NCI-H345 treated with DMSO at 0.1 percent for 48 hours (cell line): Measurements from ENCODE around the gene RASL11B.

ENCODE experiments used
- DNase-seq: peaks from one replicate; lab custom pipeline; 2025; ENCODE audit not compliant: unreplicated experiment; lab: John Stamatoyannopoulos, UW

RASL11B gene

DNA sequence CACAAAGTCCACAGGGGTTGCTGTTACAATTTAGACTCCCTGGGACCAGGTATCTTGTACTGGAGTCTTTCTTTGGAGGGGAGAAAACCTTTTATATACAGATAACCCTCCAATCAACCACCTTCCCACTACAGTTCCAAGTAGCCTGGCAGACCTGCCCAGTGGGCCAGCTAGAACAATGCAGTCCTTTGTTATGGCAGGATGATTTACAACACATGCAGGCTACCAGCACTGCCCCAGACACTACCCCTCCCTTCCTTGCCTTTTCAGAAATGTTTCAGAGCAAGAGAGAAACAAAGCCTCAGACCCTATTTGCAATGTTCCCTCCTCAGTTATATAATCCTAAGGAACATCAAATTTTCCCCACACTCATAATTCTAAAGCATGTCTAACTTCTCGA is 11.1 kb downstream of the RASL11B start:
- no peak for DNase-seq

DNA sequence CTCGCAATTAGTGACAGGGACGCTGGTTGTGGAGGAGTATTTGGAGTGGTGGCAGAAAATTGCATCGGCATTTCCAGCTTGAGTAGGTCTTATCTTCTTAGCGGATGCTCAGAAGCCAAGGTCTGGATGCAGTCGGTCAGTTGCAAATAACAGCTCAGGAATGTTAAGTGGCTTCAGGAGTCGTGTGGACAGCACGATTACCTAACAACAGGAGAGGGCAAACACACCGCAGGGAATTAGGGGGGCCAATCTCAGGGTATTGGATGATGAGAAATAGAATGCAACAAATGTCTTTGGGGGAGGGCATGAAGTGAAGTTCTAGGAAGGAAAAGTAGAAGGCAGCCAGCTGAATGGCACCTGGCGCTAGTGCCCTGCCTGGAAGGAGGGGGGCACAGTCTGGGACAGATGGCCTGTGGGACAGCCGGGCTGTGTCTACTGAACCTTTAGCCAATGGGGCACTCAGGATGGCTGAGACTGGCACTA is 11.8 kb downstream of the RASL11B start:
- no peak for DNase-seq

DNA sequence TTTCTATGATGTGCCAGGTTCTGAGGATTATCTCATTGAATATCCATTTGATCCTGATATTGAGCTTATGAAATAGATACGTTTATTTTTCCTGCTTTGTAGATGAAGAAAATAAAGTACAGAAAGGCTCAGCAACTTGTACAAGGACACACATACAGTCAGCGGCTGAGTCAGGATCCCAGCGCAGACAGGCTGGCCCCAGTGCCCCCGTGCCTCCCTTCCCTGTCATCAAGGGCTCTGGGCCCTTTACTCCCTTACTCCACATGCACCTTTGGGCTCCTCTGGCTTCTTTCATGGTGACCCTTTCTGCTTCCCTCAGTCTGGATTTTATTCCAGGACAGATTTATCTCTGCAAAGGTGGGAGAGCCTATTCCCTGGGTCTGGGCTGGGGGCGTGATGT is 12.8 kb downstream of the RASL11B start:
- DNase-seq: no peak

DNA sequence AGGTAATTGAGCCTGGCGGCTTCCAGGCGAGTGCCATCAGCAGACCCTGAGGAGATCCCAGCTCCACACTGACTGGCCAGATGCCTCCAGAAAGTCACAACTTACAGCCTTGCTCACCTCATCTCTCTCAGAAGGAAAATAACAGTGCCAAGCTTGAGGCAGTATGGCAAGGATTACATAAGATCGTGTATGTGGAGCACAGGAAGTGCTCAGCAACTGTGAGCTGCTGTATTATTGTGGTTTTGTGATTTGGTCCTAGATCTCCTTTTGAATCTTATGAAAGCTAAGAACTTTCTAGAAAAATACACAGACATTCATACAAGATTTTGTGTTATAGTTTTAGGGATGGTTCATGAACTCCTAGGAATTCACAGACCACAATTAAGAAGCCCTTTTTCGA is 14.0 kb downstream of the RASL11B start:
- DNase-seq: no peak

DNA sequence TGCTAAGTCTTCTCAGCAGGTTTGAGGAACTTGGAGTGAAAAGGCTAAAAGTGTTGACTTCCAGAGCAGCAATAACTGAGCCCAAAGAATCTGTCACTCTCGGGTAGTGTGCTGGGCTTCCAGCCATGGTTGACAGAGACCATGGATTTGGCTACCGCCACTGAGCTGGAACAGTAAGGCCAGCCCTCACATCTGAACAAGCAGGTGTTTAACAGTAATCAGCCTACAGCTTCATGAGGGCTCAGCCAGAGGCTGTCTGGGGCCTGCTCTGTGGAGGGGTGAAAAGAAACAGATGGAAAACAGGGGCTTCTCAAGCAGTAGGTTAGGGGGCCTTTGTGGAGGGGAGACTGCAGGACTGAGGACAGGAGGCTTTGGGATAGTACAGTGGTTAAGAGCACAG is 14.9 kb downstream of the RASL11B start:
- no peak for DNase-seq

DNA sequence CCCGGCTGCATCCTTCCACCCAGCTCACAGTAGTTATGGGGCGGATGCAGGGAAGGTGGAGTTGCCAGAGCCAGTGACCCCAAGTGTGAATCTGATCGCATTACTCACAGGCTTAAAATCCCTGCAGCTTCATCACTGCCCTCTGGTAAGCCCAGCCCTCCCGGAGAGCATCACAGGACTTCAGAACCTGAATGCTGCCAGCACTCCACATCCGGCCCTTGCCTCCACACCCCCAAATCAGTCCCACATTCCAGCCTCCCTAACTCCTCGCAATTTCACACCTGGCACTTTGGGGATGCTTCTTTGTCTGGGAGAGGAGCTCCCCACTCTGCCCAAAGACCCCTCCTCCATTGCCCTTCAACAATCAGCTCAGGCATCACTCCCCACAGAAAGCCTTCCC is 15.6 kb downstream of the RASL11B start:
- DNase-seq: no peak

DNA sequence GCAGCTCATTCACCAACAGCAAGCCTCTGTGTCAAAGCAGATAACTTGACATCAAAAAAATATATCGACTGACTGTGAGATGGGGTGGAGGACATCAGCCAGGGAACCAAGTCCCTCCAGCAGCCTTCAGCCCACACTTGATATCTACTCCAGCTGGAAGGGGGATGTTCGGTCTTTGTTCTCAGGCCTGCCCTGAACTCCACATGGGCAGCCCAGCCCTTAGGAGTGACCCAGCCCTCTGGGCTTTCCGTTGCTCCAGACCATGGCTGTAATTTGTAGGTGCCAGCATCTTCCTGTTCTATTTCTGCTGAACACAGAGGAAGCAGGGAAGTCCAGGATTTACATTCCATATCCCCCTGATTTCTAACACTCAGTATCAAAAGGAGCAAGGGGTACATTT is 17.4 kb downstream of the RASL11B start:
- DNase-seq: no peak

DNA sequence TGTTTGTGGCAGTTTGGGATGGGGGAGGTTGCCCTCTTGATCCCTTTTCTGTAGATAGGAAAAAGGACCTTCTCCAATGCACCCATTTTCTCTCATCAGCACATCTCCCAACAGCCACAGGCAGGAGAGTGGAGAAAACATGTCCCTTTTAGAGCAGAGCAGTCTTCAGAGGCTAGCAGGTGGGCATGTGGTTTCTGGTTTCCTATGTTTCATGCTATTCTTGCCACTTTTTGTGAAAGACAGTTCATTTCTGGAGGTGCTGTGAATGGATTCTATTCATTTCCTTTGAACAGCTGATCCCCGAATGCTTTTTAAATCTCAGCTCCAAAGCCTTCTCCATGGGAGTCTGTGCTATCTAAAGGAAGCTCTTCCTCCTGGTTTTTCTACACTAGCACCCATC is 18.9 kb downstream of the RASL11B start:
- no peak for DNase-seq

DNA sequence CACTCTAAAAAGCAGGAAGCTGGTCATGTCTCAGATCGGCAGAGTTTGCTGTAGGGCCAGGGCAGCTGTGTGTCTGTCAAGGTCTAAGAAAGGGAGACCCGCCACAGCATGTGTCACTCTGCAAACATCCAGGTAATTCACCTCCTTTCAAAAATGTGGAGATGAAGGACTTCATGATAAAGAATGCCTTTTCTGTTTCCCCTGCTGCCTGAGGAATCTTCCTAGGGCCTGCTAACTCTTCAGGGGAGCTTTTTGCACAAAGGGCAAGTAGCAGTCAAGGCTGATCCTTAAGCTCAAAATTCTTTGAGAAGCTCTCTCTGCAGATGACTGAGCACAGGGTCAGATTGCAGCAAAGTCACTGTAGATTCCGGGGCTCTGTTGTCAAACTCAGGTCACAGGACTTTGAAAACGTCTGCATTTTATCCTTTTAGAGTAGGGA is 21.1 kb downstream of the RASL11B start:
- DNase-seq: no peak

DNA sequence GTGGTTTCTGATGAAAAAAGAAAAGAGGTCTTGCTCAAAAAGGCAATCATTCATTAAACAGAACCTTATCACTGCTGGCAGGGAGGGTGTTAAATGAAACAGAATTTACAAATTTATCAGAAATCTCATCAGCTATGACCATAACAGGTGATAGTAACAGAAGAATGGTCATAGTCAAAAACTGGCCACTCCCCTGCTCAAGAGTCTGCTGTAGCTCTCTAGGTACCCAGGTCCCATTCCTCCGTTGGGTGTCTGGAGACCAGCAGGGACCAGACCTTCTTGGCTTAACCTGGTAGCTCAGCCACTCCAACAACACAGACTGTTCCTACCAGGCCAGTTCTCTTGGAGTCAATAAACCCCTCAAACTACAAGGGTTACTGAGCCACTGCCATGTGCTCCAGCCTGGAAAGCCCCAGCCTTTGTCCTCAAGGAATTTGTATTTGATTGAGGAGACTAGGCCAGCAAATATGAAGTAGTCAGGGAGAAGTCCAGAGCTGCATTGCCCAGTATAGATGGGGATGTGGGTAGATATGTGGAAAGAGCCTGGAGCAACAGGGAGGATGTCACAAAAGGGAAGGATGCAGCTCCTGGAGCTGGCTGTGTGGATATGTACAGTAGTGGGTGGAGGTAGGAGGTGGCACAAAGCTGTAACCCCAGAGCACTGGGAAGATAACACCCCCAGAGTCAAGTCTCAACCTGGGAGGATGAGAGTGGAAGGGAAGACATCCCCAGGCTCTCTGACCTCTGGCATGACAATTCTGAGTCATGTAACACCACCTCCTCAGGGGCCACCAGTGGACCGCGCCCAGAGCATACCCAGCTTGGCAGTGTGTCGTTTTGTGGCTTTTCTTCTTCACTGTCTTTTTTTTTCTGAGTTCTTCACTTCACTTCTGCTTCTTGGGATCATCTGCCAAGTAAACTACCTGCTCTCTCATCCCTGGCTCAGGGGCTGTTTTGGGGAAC is 21.9 kb downstream of the RASL11B start:
- no peak for DNase-seq

DNA sequence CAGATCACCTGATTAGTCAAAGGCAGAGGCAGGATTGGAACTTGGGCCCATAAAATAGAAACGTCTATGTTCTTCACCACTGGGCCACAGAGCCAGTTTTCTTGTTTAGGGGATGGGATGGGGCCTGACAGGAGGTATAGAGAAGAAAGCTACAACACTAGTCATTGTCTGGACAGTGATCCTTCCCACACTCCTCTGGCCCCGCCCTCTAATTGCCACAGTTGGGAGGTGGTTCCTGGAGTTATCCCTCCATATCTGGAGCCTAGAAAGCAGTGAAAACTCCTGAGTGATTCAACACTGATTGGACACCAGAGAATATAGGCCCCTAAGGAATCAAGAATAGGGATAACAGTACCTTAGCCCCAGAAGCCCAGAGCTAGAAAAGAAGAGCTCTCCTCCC is 22.9 kb downstream of the RASL11B start:
- DNase-seq: no peak

DNA sequence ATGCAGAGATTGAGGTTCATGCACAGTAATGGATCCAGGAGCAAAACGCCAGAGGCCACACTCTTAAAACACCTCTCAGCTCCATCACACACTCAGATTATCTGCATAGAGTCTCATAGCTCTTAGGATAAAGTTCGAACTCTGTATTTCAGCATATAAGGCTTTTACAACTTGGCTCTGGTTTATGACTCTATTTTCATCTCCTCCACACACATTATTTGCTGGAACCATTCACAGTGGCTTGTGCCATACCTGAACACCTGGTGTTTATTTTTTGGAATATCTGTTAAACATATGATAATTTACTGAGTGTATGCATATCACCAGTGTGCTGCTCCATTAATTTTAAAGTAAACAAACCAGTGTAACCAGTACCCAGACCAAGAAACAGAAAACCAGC is 27.2 kb downstream of the RASL11B start:
- no peak for DNase-seq

DNA sequence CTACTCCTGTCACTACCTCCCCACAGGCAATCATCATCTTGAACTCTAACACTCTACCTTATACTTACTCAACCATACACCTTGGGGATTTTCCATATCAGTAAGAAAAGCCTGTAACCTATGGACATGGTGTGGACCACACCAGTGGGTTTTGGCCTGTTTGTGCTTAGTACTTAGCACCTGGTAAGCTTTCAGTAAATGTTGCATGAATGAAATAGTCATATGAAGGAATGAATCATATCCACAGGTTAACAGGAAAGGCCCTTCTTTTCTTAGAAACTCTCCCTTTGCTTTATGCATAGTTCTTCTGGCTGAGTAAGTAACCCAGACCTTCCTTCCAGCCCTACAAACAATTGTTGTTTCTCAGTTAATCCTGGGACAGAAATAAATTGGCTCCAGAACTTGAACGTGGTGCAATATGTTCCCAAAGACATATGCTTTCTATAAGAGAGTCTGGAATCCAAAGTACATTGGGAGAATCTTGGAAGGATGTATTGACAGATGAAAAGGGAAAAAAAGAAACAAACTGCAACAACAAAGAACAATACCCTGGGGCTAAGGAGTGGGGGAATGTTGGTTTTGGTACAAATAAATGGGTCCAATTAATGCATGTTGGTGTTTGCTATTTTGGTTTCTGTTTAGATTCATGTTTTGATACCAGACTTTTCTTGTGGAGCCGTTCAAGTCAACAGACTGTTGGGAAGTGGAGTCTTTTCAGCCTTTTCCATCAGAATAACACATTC is 27.8 kb downstream of the RASL11B start:
- DNase-seq: no peak

DNA sequence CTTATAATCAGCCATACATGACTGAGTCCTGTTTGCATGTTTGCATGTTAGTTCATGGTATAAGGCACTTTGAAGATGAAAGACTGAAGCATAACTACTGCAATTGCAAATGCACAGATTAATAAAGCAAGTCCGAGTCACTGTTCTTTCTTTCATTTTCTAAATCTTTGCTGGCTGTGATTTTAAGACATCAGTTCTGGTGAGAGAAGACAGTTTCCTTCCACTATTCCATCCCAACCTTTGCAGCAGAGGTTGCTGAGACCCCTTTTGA is 28.3 kb downstream of the RASL11B start:
- DNase-seq: no peak

DNA sequence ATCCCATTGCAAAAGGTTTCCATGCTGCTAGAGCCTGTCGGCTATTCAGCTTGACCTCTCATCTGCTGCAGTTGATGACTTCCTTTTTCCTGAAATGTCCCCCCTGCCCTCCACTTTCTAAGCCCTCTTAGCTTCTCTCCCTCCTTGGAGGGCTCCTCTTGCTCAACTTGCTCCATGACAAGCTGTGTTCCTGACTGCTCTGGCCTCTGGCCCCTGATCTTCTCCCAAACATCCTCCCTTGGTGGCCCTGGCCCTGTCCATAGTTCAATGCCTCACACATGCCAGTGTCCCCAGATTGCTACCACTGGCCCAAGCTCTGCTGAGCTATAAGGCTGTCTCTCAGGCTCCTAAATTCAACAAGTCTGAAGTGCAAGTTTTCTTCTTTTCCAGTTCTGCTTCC is 29.6 kb downstream of the RASL11B start:
- DNase-seq: no peak

DNA sequence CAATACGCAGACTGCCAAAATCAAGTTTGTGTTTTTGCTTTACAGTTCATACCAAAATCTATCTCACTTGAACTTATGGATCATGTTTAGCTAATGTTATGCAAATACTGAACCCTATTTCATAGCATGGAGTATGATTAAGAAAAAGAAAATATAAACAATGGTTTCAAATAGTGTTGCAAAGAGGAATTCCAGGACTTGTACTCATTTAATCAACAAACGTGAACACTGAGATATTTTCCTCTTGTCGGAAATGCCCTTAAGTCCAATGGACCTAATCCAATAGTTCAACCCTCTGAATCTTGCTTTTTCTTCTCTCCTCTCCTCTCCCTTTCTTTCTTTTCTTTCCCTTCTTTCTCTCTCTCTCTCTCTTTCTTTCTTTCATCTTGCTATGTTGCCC is 30.8 kb downstream of the RASL11B start:
- DNase-seq: no peak

DNA sequence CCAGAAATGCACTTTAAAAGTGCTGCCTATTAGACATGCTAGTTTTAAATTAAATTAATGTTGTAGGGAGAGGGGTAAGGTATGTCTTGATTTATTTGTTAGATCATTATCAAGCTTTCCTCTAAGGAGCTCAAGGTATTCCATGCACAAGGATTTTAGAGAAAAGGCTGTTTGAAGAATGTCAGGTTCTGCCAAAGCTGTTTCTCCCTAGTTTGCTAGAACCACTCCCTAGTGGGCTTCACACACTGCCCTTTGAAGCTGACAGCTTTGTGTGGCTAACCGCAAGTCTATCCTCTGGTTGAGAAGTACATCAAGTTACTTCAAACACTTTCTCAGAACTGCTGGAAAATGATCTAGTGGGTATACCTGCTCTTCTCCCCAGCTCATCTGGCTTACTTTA is 32.3 kb downstream of the RASL11B start:
- no peak for DNase-seq

DNA sequence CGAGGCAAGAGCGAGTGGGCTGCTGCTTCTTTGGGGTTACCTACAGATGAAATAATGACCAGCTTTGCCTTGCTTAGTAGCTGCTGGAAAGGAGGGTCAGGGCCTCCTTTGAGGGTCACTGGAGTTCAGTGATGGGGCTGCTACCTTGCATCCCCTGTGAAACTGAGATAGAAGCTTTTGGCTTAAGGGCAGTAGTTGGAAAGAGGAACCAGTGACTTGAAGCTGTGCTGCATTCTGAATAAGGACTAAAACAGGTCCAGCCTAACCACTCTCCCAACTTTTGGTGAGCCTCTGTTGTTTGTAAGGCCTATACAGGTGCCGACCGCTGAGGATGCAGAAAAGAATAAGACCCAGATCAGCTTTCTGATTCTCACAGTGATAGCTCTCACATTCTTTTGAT is 41.2 kb downstream of the RASL11B start:
- no peak for DNase-seq

DNA sequence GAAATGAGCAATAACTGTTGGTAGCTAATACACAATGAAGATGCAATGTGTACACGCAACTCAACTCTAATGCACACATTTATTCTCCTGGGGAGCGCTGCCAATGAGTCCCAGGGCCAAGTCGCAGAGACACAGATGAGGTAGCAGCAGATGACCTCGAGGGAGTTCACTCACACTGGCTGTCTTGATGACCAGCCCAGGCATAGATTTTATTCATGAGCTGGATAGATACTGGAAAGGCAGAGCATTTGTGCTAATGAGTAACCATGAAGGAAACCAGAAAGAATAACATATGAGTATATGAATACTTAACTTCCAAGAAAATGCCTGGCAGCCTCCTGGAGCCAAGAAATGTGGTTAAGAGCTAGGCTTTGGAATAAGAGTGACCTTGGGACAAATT is 42.3 kb downstream of the RASL11B start:
- DNase-seq: no peak

DNA sequence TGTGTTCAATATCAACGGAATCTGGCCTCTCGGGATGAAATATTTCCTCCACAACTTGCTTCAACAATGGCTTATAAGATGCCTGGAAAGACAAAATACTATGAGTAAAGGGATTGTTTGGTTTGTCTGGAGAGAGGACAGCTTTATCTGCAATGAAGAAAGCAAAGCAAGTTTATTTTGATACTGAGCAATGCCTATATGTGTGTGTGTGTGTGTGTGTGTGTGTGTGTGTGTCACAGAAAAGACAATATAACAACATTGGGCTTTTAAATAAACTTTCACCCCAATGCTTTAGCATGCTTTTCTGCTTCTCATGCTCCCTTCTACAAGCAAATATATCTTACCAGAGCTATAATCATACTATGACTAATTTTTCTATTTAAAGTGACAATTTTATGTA is 45.4 kb downstream of the RASL11B start:
- DNase-seq: no peak

DNA sequence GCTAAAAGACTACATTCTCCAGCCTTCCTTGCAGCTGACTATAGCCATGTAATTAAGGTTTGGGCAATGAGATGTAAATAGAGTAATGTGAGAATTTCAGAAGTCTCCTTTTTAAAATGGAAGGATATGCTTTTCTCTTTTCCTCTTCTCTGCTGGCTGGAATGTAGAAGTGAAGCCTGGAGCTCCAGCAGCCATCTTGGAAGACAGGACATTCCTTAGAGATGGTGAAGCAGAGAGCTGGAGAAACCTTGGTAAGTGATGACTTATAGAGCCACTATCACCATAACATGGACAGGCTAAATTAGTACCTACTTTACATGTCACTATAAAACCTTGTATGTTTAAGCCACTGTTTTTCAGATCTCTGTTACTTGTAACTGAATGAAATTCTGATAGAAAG is 48.0 kb downstream of the RASL11B start:
- DNase-seq: no peak

DNA sequence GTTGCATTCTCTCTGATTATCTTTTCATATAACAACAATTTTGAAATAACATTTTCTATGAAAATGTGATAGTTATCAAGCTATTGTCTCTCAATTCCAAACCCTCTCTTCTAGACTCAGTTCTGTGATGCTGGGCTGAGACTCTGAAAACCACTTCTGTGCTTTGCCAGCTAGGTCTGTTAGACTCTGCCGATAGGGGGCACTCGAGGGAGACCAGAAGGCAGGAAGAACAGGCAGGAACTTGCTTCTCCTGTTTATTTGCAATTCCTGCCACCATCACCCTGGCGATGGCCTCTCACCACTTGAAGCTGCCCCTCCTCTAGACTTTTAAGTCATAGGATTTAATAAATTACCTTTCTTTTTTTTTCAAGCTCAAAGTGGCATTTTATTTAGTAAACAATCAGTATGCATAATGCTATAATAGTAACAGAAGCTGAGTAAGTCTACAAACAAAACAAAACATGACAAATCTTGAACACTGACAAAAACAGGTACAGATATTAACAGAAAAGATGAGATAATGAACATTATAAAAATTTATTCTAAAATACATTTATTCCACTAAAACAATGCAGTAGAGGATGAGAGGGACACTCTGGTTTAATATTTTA is 49.7 kb downstream of the RASL11B start:
- DNase-seq: no peak
